GM23338 (cell line): ENCODE data around the gene VEZT. TPM values are rescaled to one million over a fixed set of nuclear protein-coding genes. Genes with fewer than 3 reads are reported as not detected.

Source experiments
- ATAC-seq: fragments of 200-7000 bp; cut with Tn5 transposase; 3 replicates; pipeline ENCODE4 v1.9.1; 2020
- DNase-seq: peaks from one replicate; pipeline ENCODE4 v3.0.0-alpha.2; 2015; ENCODE audit warnings: low spot score
- H2AFZ ChIP-seq: fragments of 200-600 bp; sonication (generic); 2 replicates; pipeline ENCODE4 v1.8.0; 2016; ENCODE audit warnings: antibody characterized with exemption, mild to moderate bottlenecking, moderate library complexity
- H3F3A ChIP-seq: fragments of 200-600 bp; sonication (generic); replicated peaks from 2 replicates; pipeline ENCODE4 v1.8.0; 2017; ENCODE audit warnings: antibody characterized with exemption, mixed run types, low read depth
- H3K27ac ChIP-seq: fragments of 200-600 bp; sonication (generic); 2 replicates; pipeline ENCODE4 v1.6.1; 2016; ENCODE audit warnings: low read depth
- H3K27me3 ChIP-seq: fragments of 200-600 bp; sonication (generic); 2 replicates; pipeline ENCODE4 v1.8.0; 2016; ENCODE audit warnings: mild to moderate bottlenecking, mixed run types, moderate library complexity; ENCODE audit not compliant: insufficient read depth
- H3K36me3 ChIP-seq: fragments of 200-600 bp; sonication (generic); 2 replicates; pipeline ENCODE4 v1.8.0; 2016; ENCODE audit warnings: mild to moderate bottlenecking; ENCODE audit not compliant: insufficient read depth
- H3K4me1 ChIP-seq: fragments of 200-600 bp; sonication (generic); 2 replicates; pipeline ENCODE4 v1.8.0; 2016; ENCODE audit warnings: mild to moderate bottlenecking, moderate library complexity; ENCODE audit not compliant: insufficient read depth
- H3K4me2 ChIP-seq: fragments of 200-600 bp; sonication (generic); 2 replicates; pipeline ENCODE4 v1.7.1; 2017; ENCODE audit warnings: mixed run types
- H3K4me3 ChIP-seq: fragments of 200-600 bp; sonication (generic); 2 replicates; pipeline ENCODE4 v1.6.1; 2016; ENCODE audit warnings: mixed run types
- H3K79me2 ChIP-seq: fragments of 200-600 bp; sonication (generic); replicated peaks from 2 replicates; pipeline ENCODE4 v1.8.0; 2017; ENCODE audit warnings: mild to moderate bottlenecking; ENCODE audit not compliant: insufficient read depth
- H3K9me2 ChIP-seq: fragments of 200-600 bp; sonication (generic); 2 replicates; pipeline ENCODE4 v1.8.0; 2017; ENCODE audit not compliant: insufficient read depth
- H4K20me1 ChIP-seq: fragments of 200-600 bp; sonication (generic); replicated peaks from 2 replicates; pipeline ENCODE4 v1.8.0; 2017; ENCODE audit warnings: mild to moderate bottlenecking; ENCODE audit not compliant: insufficient read depth
- H3K27ac Mint-ChIP-seq: 2 replicates; pipeline ENCODE4 v1.8.0; 2020; ENCODE audit warnings: inconsistent platforms, mild to moderate bottlenecking, moderate library complexity, mixed read lengths
- H3K27me3 Mint-ChIP-seq: 3 replicates; pipeline ENCODE4 v1.8.0; 2022; ENCODE audit warnings: low read depth, mild to moderate bottlenecking, moderate library complexity, mixed read lengths, inconsistent platforms; ENCODE audit not compliant: insufficient read depth, poor library complexity
- H3K36me3 Mint-ChIP-seq: 3 replicates; pipeline ENCODE4 v1.8.0; 2021; ENCODE audit warnings: low read depth, mild to moderate bottlenecking, inconsistent platforms, moderate library complexity, mixed read lengths
- H3K4me1 Mint-ChIP-seq: 3 replicates; pipeline ENCODE4 v1.8.0; 2020; ENCODE audit warnings: mild to moderate bottlenecking, inconsistent platforms, mixed read lengths
- H3K4me3 Mint-ChIP-seq: 3 replicates; pipeline ENCODE4 v1.8.0; 2021; ENCODE audit warnings: moderate library complexity, mild to moderate bottlenecking, inconsistent platforms, mixed read lengths
- H3K9me3 Mint-ChIP-seq: 3 replicates; pipeline ENCODE4 v1.8.0; 2020; ENCODE audit warnings: moderate library complexity, mild to moderate bottlenecking, inconsistent platforms, mixed read lengths
- CREB1 ChIP-seq: fragments of 250-450 bp; sonication (Bioruptor Pico); IDR thresholded peaks from 2 replicates; pipeline ENCODE4 v1.5.0; 2020; ENCODE audit warnings: low read depth, mild to moderate bottlenecking, moderate library complexity
- EZH2 ChIP-seq: fragments of 200-600 bp; sonication (generic); IDR thresholded peaks from one replicate; pipeline ENCODE4 v1.8.0; 2017; ENCODE audit warnings: antibody characterized with exemption, mild to moderate bottlenecking, low read depth; ENCODE audit not compliant: unreplicated experiment
- EZH2phosphoT487 ChIP-seq: fragments of 200-600 bp; sonication (generic); IDR thresholded peaks from one replicate; pipeline ENCODE4 v1.8.1; 2018; ENCODE audit warnings: antibody characterized with exemption; ENCODE audit not compliant: unreplicated experiment
- JUNB ChIP-seq: IDR thresholded peaks from one replicate; pipeline ENCODE4 v1.6.1; 2016; ENCODE audit warnings: antibody characterized with exemption; ENCODE audit not compliant: unreplicated experiment
- NANOG ChIP-seq: IDR thresholded peaks from 2 replicates; pipeline ENCODE4 v1.6.1; 2016; ENCODE audit warnings: antibody characterized with exemption, borderline replicate concordance
- POLR2AphosphoS5 ChIP-seq: IDR thresholded peaks from 2 replicates; pipeline ENCODE4 v1.6.1; 2016; ENCODE audit warnings: antibody characterized with exemption, low read depth
- REST ChIP-seq: IDR thresholded peaks from one replicate; pipeline ENCODE4 v1.6.1; 2018; ENCODE audit warnings: antibody characterized with exemption; ENCODE audit not compliant: unreplicated experiment
- STAT1 ChIP-seq: IDR thresholded peaks from one replicate; pipeline ENCODE4 v1.6.1; 2016; ENCODE audit warnings: antibody characterized with exemption; ENCODE audit not compliant: unreplicated experiment
- ZNF114 ChIP-seq: fragments of 250-450 bp; sonication (Bioruptor Pico); IDR thresholded peaks from 2 replicates; pipeline ENCODE4 v1.5.0; 2020; ENCODE audit warnings: mild to moderate bottlenecking, moderate library complexity
- ZNF331 ChIP-seq: fragments of 250-450 bp; sonication (Bioruptor Pico); IDR thresholded peaks from 2 replicates; pipeline ENCODE4 v1.5.0; 2020; ENCODE audit warnings: low read depth, mild to moderate bottlenecking, moderate library complexity
- ZNF462 ChIP-seq: fragments of 250-450 bp; sonication (Bioruptor Pico); IDR thresholded peaks from 2 replicates; pipeline ENCODE4 v1.5.0; 2020; ENCODE audit warnings: mild to moderate bottlenecking, moderate library complexity
- polyA plus RNA-seq: library from polyadenylated mRNA; unstranded; fragments of >200 nt; fragmentation: Nextera tagmentation; extraction: Ambion mirVana; gene quantifications from 2 replicates; pipeline ENCODE4 v1.2.1, GENCODE V29; 2016
- total RNA-seq: library from RNA; depleted of rRNA; stranded (reverse); fragments of >200 nt; shearing (Covaris generic); gene quantifications from 2 replicates; pipeline ENCODE4 v1.2.3, GENCODE V29; 2014
- TF ChIP-seq, protein P1 (sequence below): IDR thresholded peaks from 2 replicates; pipeline ENCODE4 v1.6.1; 2016; ENCODE audit warnings: antibody characterized with exemption
- TF ChIP-seq, protein P2 (sequence below), 2 experiments: fragments of 200-600 bp in 1 of 2; sonication (generic) in 1 of 2; conservative IDR thresholded peaks; 2 replicates each; pipeline versions ENCODE4 v1.5.1 to v1.6.1; 2016 to 2017; ENCODE audit warnings: antibody characterized with exemption in 2 of 2, low read depth in 2 of 2, mild to moderate bottlenecking in 2 of 2, moderate library complexity in 1 of 2

The VEZT gene
- total and polyA plus RNA-seq, 2 experiments from 2014 or later, result 34.2 to 51.5 TPM

GRCh38 chr12:95220190-95220589 is 2.6 kb downstream of the VEZT start:
- TF ChIP-seq STAT1 (no peak), EZH2phosphoT487 (no peak), POLR2AphosphoS5 (no peak), CREB1 (no peak), NANOG (no peak), ZNF331 (CRISPR knock-in tag) (no peak), EZH2 (no peak), JUNB (no peak), REST (no peak), ZNF462 (CRISPR knock-in tag) (no peak), ZNF114 (CRISPR knock-in tag) (no peak)
- TF ChIP-seq, protein P1, sequence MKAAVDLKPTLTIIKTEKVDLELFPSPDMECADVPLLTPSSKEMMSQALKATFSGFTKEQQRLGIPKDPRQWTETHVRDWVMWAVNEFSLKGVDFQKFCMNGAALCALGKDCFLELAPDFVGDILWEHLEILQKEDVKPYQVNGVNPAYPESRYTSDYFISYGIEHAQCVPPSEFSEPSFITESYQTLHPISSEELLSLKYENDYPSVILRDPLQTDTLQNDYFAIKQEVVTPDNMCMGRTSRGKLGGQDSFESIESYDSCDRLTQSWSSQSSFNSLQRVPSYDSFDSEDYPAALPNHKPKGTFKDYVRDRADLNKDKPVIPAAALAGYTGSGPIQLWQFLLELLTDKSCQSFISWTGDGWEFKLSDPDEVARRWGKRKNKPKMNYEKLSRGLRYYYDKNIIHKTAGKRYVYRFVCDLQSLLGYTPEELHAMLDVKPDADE, result no peak
- TF ChIP-seq, protein P2, sequence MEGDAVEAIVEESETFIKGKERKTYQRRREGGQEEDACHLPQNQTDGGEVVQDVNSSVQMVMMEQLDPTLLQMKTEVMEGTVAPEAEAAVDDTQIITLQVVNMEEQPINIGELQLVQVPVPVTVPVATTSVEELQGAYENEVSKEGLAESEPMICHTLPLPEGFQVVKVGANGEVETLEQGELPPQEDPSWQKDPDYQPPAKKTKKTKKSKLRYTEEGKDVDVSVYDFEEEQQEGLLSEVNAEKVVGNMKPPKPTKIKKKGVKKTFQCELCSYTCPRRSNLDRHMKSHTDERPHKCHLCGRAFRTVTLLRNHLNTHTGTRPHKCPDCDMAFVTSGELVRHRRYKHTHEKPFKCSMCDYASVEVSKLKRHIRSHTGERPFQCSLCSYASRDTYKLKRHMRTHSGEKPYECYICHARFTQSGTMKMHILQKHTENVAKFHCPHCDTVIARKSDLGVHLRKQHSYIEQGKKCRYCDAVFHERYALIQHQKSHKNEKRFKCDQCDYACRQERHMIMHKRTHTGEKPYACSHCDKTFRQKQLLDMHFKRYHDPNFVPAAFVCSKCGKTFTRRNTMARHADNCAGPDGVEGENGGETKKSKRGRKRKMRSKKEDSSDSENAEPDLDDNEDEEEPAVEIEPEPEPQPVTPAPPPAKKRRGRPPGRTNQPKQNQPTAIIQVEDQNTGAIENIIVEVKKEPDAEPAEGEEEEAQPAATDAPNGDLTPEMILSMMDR (conservative IDR thresholded peaks at IDR 0.05; ENCODE audit: low read depth in 2 of 2), result no peak
- Mint-ChIP-seq H3K4me1 (peaks cover 34% of the 10 kb centered on the region), H3K4me3 (peak overlapping the region; percentile 89), H3K36me3 (peaks cover 23% of the 10 kb centered on the region), H3K27ac (no peak overlapping the region), H3K9me3 (no peaks in the 10 kb centered on the region), H3K27me3 (peaks cover 10% of the 10 kb centered on the region)
- no peak for DNase-seq
- Histone ChIP-seq H3K9me2 (no peaks in the 10 kb centered on the region), H3K27me3 (no peaks in the 10 kb centered on the region), H3K4me3 (no peak overlapping the region), H3K36me3 (no peaks in the 10 kb centered on the region), H3K27ac (no peak overlapping the region), H3K4me2 (no peak overlapping the region), H3K4me1 (peaks cover 11% of the 10 kb centered on the region), H4K20me1 (peaks cover 7% of the 10 kb centered on the region; the same call in 1 of the 2 replicates), H3K79me2 (peaks cover 87% of the 10 kb centered on the region), H2AFZ (no peak overlapping the region), H3F3A (no peaks in the 10 kb centered on the region)
- ATAC-seq, result no peak
